NCI-H748 (cell line): ENCODE results near the gene SPDYC.
"Not testable (repeated sequence)": the region's sequence is repeated elsewhere in the genome, so short reads cannot be mapped to it uniquely, and the experiment has no call there.

Experiments used
- DNase-seq: peaks from one replicate; lab custom pipeline; 2025; ENCODE audit not compliant: unreplicated experiment; lab: John Stamatoyannopoulos, UW

SPDYC gene

GRCh38 chr11:65134240-65134951, 35.6 kb upstream of the SPDYC start, which contains the start of gene SYVN1:
SYVN1 (minus strand) TSS chr11:65134519; CDS start chr11:65133601, 918 bp downstream.
- peak; percentile 91 for DNase-seq

- DNase-seq = peak; percentile 97
These were observed 34.9 kb upstream of the SPDYC start for GRCh38 chr11:65134952-65135632.

- no peak for DNase-seq
These were observed 34.3 kb upstream of the SPDYC start for GRCh38 chr11:65135633-65136145.

GRCh38 chr11:65136515-65137096, 33.4 kb upstream of the SPDYC start:
- no peak for DNase-seq

GRCh38 chr11:65141896-65142494, 28.0 kb upstream of the SPDYC start:
- DNase-seq = no peak

GRCh38 chr11:65147352-65148075, 22.5 kb upstream of the SPDYC start:
- no peak for DNase-seq

- no peak for DNase-seq
These were observed 21.4 kb upstream of the SPDYC start for GRCh38 chr11:65148657-65149056.

- not testable (repeated sequence) for DNase-seq
These were observed 19.9 kb upstream of the SPDYC start for GRCh38 chr11:65150131-65150508.

- DNase-seq = peak; percentile 7
These were observed 19.3 kb upstream of the SPDYC start for GRCh38 chr11:65150509-65151299.

- no peak for DNase-seq
These were observed 18.6 kb upstream of the SPDYC start for GRCh38 chr11:65151331-65151899.

- no peak for DNase-seq
These were observed 17.9 kb upstream of the SPDYC start for GRCh38 chr11:65152122-65152521.

- DNase-seq = no peak
These were observed 13.8 kb upstream of the SPDYC start for GRCh38 chr11:65156256-65156655.

- no peak for DNase-seq
These were observed 13.1 kb upstream of the SPDYC start for GRCh38 chr11:65156926-65157325.

- DNase-seq = no peak
These were observed 12.7 kb upstream of the SPDYC start for GRCh38 chr11:65157336-65157735.

GRCh38 chr11:65159012-65159411, 11.0 kb upstream of the SPDYC start:
- no peak for DNase-seq

GRCh38 chr11:65160643-65161042, 9.4 kb upstream of the SPDYC start:
- no peak for DNase-seq

- no peak for DNase-seq
These were observed 6.3 kb upstream of the SPDYC start for GRCh38 chr11:65163684-65164083.

- DNase-seq = no peak
These were observed 4.4 kb upstream of the SPDYC start for GRCh38 chr11:65165410-65166317.

GRCh38 chr11:65166893-65167292, 3.1 kb upstream of the SPDYC start:
- no peak for DNase-seq
